SKM-1 treated with dmso at 0.1 percent for 144 hours (cell line): ENCODE results near the gene CDC27.
"Not testable (repeated sequence)": the region's sequence is repeated elsewhere in the genome, so short reads cannot be mapped to it uniquely, and the experiment has no call there.

Source experiments
- DNase-seq: peaks from one replicate; lab custom pipeline; 2025; ENCODE audit not compliant: unreplicated experiment; lab: John Stamatoyannopoulos, UW

CDC27 gene

GRCh38 chr17:47197821-47198220 is 8.7 kb upstream of the CDC27 start:
- no peak for DNase-seq

- no peak for DNase-seq
Measured at GRCh38 chr17:47193931-47194511, 4.9 kb upstream of the CDC27 start.

- DNase-seq = no peak
Measured at GRCh38 chr17:47192554-47192953, 3.5 kb upstream of the CDC27 start.

DNA sequence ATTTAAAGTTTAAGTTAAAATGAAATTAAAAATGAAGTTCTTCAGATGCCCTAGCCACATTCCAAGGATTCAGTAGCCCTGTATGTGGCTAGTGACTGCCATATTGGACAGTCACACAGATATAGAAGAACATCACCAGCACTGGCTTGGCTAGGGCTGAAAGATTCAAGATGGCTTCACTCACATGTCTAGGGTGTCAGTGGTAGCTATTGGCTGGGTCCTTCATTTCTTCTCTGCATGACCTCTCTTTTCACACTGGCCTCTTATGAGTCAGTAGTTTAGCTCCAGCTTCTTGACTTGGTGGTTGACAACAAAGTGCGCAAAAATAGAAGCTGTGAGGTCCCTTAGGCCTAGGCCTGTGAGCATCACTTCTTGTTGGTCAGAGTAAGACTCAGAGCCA is 1.7 kb upstream of the CDC27 start:
- no peak for DNase-seq

DNA sequence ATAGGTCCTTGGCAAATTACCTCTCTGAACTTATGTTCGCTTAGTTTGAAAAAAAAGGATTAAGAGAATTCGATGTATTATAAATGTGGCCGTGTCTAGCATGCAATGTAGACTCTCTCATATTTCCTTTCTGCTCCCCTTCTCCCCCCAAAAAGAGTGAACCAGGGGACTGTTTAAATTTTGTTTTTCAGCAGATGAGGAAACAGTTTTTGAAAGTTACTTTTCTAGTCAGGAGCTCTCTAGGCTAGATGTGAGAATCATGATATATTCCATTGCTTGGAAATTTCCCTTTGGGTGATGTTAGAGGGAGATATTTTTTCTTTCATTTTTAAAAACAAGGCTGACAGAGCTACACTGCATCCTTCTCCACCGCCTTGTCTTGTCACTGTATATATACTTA is 1.1 kb upstream of the CDC27 start:
- no peak for DNase-seq

- no peak for DNase-seq
Measured at GRCh38 chr17:47189732-47190237, 690 bp upstream of the CDC27 start.

- no peak for DNase-seq
Measured at GRCh38 chr17:47188271-47188875, 722 bp downstream of the CDC27 start.

DNA sequence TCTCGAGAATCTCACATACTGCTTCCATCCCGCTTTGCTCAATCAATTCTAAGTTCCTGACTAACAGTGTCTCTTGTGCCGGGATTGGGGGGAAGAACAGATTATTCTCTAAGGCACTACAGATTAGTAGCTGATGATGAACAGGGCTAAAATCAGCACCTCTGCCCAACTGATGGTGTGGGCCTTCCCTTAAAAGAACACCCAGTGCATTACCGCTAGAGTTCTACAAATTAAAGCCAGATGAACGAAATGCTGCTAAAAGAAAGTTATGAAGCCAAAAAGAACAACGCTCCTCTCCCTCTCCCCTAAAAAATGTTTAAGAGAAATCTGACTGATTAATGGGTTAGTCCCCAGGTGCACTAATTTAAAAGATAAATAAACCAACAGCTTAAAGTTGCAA is 4.4 kb downstream of the CDC27 start:
- no peak for DNase-seq

GRCh38 chr17:47180988-47181387 is 8.1 kb downstream of the CDC27 start:
- DNase-seq = not testable (repeated sequence)

DNA sequence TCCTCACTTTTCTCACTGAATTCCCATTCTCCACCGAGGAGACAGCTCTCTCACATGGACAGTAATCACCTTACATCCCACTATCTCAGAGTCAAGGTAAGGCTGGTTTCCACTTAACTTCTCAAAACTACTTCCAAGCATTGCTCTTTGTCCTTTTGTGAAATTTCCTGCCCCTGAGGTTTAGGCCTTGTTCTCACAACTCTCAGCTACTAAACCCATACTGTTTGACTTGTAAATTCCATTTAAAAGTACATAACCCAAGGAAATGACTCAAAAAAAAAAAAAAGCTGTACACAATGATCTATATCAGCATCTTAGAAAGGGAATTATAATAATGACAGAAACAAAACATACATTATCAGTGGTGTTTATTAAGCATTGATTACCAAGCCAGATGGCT is 8.8 kb downstream of the CDC27 start:
- no peak for DNase-seq

- DNase-seq = no peak
Measured at GRCh38 chr17:47179141-47179540, 10.0 kb downstream of the CDC27 start.

DNA sequence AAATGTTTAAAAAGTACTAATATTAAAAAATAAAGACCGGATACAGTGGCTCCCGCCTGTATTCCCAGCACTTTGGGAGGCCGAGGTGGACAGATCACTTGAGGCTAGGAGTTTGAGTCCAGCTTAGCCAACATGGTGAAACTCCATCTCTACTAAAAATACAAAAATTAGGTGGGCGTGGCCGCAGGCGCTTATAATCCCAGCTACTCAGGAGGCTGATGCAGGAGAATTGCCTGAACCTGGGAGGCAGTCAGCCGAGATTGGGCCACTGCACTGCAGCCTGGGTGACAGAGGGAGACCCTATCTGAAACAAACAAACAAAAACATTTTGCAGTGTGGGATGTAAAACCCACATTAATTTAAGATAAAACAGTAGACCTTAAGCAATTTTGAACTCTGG is 11.8 kb downstream of the CDC27 start:
- DNase-seq = no peak

DNA sequence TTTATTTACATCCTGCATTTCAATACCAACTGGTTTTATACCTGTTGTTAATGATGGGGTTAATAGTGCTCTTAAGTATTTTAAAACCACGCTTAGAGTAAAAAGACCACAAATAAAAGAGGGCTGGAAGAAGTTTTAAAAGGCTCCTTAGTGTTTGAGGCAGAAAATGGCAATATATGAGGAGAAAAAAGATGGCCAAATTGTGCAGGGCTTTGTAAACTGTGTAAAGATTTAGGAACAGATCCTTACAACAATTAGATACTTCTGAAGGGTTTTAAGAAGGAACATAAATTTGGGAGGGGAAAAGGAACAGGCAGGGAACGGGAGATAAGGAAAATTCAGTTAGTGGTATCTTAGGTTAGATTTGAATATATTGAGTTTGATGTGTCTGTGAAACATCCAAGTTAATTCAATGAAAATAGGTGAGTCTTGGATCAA is 12.7 kb downstream of the CDC27 start:
- no peak for DNase-seq

GRCh38 chr17:47174823-47175222 is 14.3 kb downstream of the CDC27 start:
- not testable (repeated sequence) for DNase-seq

DNA sequence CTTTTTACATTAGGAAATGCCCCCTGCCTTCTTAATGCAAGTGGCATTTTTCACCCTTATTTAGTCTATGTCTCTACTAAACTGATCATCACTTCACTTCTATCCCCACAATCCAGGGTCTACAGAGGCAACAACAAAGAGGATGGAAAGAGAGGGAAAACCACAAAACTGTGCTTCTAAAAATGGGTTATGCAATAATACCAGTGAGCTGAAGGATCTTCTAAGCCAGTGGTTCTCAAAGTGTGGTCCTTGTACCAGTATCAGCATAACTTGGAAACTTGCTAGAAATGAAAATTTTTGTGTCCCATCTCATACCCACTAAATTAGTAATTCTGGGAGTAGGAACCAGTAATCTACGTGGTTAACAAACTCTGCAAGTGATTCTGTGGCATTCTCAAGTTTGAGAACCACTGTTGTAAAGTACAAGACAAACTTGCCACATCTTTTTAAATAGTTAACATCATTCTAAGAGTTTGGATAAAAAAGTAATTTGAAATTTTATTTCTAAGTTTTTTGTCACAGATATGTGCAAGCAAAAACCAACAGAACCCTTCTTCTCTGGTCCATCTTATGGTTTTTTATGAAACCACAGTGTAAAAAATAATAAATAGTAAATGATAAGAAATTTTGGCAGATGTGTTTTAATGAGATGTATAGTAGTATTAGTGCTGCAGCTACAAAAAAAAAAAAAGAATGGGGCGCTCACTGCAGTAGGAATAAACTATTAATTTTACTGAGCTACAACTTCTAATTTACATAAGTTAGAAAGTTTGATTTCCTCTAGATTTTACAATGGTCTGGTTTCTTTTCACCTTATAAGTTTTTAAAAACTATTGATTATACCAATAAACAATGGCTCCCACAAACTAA is 16.2 kb downstream of the CDC27 start:
- DNase-seq = no peak

- DNase-seq = no peak
Measured at GRCh38 chr17:47170710-47171109, 18.4 kb downstream of the CDC27 start.

GRCh38 chr17:47168896-47169295 is 20.2 kb downstream of the CDC27 start:
- not testable (repeated sequence) for DNase-seq

DNA sequence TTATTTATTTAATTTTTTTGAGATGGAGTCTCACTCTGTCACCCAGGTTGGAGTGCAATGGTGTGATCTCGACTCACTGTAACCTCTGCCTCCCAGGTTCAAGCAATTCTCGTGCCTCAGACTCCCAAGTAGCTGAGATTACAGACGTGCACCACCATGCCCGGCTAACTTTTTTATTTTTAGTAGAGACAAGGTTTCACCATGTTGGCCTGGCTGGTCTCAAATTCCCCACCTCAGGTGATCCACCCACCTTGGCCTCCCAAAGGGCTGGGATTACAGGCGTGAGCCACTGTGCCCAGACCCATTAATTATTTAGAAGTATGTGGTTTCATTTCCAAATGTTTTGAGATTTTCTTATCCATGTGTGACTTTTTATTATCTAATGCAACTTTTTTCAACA is 22.2 kb downstream of the CDC27 start:
- not testable (repeated sequence) for DNase-seq

GRCh38 chr17:47165137-47165536 is 24.0 kb downstream of the CDC27 start:
- no peak for DNase-seq

- DNase-seq = no peak
Measured at GRCh38 chr17:47164263-47164662, 24.8 kb downstream of the CDC27 start.

DNA sequence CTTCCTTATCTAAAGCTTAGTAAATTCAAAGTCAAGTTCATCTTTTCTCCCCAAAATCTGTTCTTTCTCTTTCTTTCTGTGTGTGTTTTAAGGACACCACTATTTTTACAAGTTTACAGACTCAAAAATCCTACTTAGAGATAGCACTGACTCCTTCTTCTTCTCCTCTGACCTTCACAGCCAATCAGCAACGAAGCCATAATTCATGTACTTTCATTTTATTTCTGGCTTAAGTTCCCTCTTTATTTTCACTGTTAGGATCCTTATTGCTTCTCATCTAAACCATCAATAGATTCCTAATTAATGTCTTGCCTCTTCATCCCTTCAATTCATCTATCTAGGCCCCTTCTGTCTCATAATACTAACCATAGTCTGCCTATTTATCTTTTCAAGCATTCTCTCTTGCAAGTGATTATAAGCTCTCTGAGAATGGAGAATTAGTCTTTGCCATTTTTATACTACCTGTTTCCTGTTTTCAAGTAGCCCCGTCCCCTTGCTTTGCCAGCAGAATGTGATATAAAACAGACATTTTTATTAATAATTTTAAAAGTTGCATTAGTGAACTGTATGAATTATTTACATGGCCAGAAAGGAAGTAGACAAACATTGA is 27.0 kb downstream of the CDC27 start:
- DNase-seq = no peak

- no peak for DNase-seq
Measured at GRCh38 chr17:47159315-47159714, 29.8 kb downstream of the CDC27 start.
